Endodermal cell (in vitro differentiated cells): Measurements from ENCODE around the gene C3orf18. TPM values are rescaled to one million over a fixed set of nuclear protein-coding genes. Genes with fewer than 3 reads are reported as not detected.

Experiments used
- DNase-seq: peaks from one replicate; pipeline ENCODE4 v3.0.0-alpha.2; 2017
- H3K27ac ChIP-seq: 2 replicates; pipeline ENCODE4 v1.5.1; 2013; ENCODE audit warnings: mild to moderate bottlenecking, low read depth, low read length, moderate library complexity
- H3K27me3 ChIP-seq: 2 replicates; pipeline ENCODE4 v1.6.1; 2013; ENCODE audit warnings: mild to moderate bottlenecking, low read length, moderate library complexity; ENCODE audit not compliant: insufficient read depth, control insufficient read depth, poor library complexity, severe bottlenecking
- H3K36me3 ChIP-seq: 2 replicates; pipeline ENCODE4 v1.7.0; 2013; ENCODE audit warnings: mild to moderate bottlenecking, low read length, moderate library complexity; ENCODE audit not compliant: control insufficient read depth, insufficient read depth
- H3K4me1 ChIP-seq: one replicate; pipeline ENCODE4 v1.7.0; 2013; ENCODE audit warnings: low read length; ENCODE audit not compliant: control insufficient read depth, insufficient read depth
- H3K4me3 ChIP-seq: 2 replicates; pipeline ENCODE4 v1.5.1; 2013; ENCODE audit warnings: mild to moderate bottlenecking, low read length, moderate library complexity
- H3K9ac ChIP-seq: 2 replicates; pipeline ENCODE4 v1.6.1; 2013; ENCODE audit warnings: mild to moderate bottlenecking, low read length, moderate library complexity; ENCODE audit not compliant: poor library complexity, severe bottlenecking; ENCODE audit errors: extremely low read depth
- H3K9me3 ChIP-seq: 2 replicates; pipeline ENCODE4 v1.6.1; 2013; ENCODE audit warnings: mild to moderate bottlenecking, low read length, moderate library complexity; ENCODE audit not compliant: control insufficient read depth
- H3K27ac Mint-ChIP-seq: 2 replicates; pipeline ENCODE4 v1.8.0; 2020; ENCODE audit warnings: mixed read lengths
- H3K27me3 Mint-ChIP-seq: 2 replicates; pipeline ENCODE4 v1.8.0; 2021; ENCODE audit warnings: mild to moderate bottlenecking, mixed read lengths; ENCODE audit not compliant: insufficient read depth
- H3K36me3 Mint-ChIP-seq: 2 replicates; pipeline ENCODE4 v1.8.0; 2020; ENCODE audit warnings: low read depth, mixed read lengths
- H3K4me1 Mint-ChIP-seq: 2 replicates; pipeline ENCODE4 v1.8.0; 2020; ENCODE audit warnings: mixed read lengths
- H3K4me3 Mint-ChIP-seq: 2 replicates; pipeline ENCODE4 v1.8.0; 2020; ENCODE audit warnings: mild to moderate bottlenecking, moderate library complexity, mixed read lengths
- H3K9me3 Mint-ChIP-seq: 2 replicates; pipeline ENCODE4 v1.8.0; 2020; ENCODE audit warnings: mild to moderate bottlenecking, mixed read lengths
- WGBS, 2 experiments: methylation state at CpG; one replicate each; pipeline versions ENCODE4 v1.1.5 to v1.1.7; 2013; ENCODE audit warnings: missing lambda C conversion rate in 2 of 2, mixed read lengths in 1 of 2; ENCODE audit not compliant: insufficient coverage in 1 of 2, insufficient read length in 1 of 2; 5-methylcytosine and 5-hydroxymethylcytosine counted together
- total RNA-seq, 2 donors: library from RNA; stranded (reverse); fragmentation: NEBNext Ultra II Directional in 1 of 2; extraction: Animal tissue kit (Norgen Biotek cat#: 25700) in 1 of 2; gene quantifications; 2 replicates in 1 of 2; 3 replicates in 1 of 2; pipeline ENCODE4 v1.2.1, GENCODE V29; 2021
- TF ChIP-seq, protein P1 (sequence below): fragments of 200-600 bp; sonication (generic); conservative IDR thresholded peaks from 2 replicates; pipeline ENCODE4 v1.5.0; 2021; ENCODE audit warnings: antibody characterized with exemption, mild to moderate bottlenecking

C3orf18 gene
- total RNA-seq, 2 donors from 2014 or later = 14.4 to 16.9 TPM

DNA sequence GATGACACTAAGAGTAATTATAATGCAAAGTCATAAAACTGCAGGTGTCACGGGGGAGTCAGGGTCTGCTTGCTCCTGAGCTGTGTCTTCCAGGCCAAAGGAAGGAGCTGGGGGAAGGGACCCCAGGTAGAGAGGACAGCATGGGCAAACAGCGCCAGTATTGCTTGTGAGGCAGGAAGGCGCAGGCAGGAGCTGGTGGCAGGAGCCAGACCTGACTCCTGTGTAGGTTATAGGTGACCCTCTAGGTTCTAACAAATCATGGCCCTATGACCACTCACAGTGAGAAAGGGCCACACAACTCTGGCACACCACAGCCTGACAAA, 42.2 kb upstream of the C3orf18 start:
- no peak for DNase-seq
- H3K9me3 Mint-ChIP-seq = no peaks in the 10 kb centered on the region
- no peaks in the 10 kb centered on the region for H3K36me3 Mint-ChIP-seq
- no peaks in the 10 kb centered on the region for H3K4me1 ChIP-seq
- no peaks in the 10 kb centered on the region for H3K9me3 ChIP-seq
- TF ChIP-seq, protein P1, sequence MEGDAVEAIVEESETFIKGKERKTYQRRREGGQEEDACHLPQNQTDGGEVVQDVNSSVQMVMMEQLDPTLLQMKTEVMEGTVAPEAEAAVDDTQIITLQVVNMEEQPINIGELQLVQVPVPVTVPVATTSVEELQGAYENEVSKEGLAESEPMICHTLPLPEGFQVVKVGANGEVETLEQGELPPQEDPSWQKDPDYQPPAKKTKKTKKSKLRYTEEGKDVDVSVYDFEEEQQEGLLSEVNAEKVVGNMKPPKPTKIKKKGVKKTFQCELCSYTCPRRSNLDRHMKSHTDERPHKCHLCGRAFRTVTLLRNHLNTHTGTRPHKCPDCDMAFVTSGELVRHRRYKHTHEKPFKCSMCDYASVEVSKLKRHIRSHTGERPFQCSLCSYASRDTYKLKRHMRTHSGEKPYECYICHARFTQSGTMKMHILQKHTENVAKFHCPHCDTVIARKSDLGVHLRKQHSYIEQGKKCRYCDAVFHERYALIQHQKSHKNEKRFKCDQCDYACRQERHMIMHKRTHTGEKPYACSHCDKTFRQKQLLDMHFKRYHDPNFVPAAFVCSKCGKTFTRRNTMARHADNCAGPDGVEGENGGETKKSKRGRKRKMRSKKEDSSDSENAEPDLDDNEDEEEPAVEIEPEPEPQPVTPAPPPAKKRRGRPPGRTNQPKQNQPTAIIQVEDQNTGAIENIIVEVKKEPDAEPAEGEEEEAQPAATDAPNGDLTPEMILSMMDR = no peak
- 90 to 92% methylated on average over 3 of the region's 3 CpGs for WGBS, 2 experiments
- peaks cover 22% of the 10 kb centered on the region for H3K27me3 ChIP-seq
- H3K4me3 ChIP-seq = no peak overlapping the region
- peaks cover 43% of the 10 kb centered on the region for H3K27me3 Mint-ChIP-seq
- H3K36me3 ChIP-seq = peaks cover 6% of the 10 kb centered on the region
- no peak overlapping the region for H3K9ac ChIP-seq
- H3K4me3 Mint-ChIP-seq = no peak overlapping the region
- no peak overlapping the region for H3K27ac ChIP-seq
- peaks cover 14% of the 10 kb centered on the region for H3K4me1 Mint-ChIP-seq
- H3K27ac Mint-ChIP-seq = no peak overlapping the region

DNA sequence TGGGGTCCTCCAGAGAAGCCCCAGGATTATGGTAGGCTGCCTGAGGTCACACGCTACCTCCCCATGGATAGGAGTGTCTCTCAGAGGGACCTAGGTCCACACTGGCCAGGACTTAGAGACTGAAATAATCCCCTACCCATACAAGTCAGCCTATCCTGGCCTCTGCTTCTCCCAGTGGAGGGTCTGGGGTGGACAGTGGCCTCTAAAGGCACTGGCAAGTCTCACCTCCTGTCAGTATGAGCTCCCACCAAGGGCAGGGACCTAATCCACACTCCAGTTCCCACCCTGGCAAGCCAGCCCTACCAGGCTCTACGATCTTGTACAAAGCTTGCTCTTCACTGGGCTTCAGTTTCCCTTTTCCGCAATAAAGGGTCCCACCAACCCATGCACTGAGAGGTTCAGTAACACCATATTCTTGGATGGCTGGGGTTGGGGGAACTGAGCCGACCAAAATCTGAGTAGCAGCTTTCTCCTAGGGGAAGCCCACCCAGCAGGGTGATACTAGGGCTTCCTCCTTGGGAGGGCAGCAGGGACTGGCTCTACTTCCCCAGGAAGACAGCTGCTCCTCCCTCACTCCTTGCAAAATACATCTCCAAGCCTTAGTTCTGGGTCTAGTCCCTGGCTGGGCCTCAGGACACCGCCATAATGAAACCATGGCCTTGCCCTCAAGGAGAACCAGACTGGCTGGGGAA, 41.7 kb upstream of the C3orf18 start:
- Mint-ChIP-seq H3K27me3 (peaks cover 42% of the 10 kb centered on the region), H3K27ac (no peak overlapping the region), H3K36me3 (no peaks in the 10 kb centered on the region), H3K4me1 (peaks cover 14% of the 10 kb centered on the region), H3K4me3 (no peak overlapping the region), H3K9me3 (no peaks in the 10 kb centered on the region)
- H3K9ac ChIP-seq = no peak overlapping the region
- H3K9me3 ChIP-seq = no peaks in the 10 kb centered on the region
- H3K36me3 ChIP-seq = peaks cover 6% of the 10 kb centered on the region
- H3K27ac ChIP-seq = no peak overlapping the region
- H3K4me3 ChIP-seq = no peak overlapping the region
- TF ChIP-seq, protein P1 = no peak
- H3K27me3 ChIP-seq = peaks cover 22% of the 10 kb centered on the region
- no peaks in the 10 kb centered on the region for H3K4me1 ChIP-seq
- WGBS, 2 experiments = 94 to 97% methylated on average over 3 to 5 of the region's 5 CpGs
- no peak for DNase-seq

- H3K27me3 Mint-ChIP-seq = peaks cover 33% of the 10 kb centered on the region
- TF ChIP-seq, protein P1 = no peak
- H3K4me3 Mint-ChIP-seq = no peak overlapping the region
- no peak overlapping the region for H3K27ac Mint-ChIP-seq
- WGBS, 2 experiments = 87 to 92% methylated on average over 3 to 7 of the region's 7 CpGs
- H3K36me3 Mint-ChIP-seq = no peaks in the 10 kb centered on the region
- Histone ChIP-seq H3K4me1 (no peaks in the 10 kb centered on the region), H3K36me3 (peaks cover 6% of the 10 kb centered on the region), H3K4me3 (no peak overlapping the region), H3K9me3 (no peaks in the 10 kb centered on the region), H3K27me3 (peaks cover 16% of the 10 kb centered on the region), H3K27ac (no peak overlapping the region), H3K9ac (no peak overlapping the region)
- no peaks in the 10 kb centered on the region for H3K9me3 Mint-ChIP-seq
- H3K4me1 Mint-ChIP-seq = peaks cover 13% of the 10 kb centered on the region
- no peak for DNase-seq
Observed at GRCh38 chr3:50608278-50608677, 40.7 kb upstream of the C3orf18 start.
